WTC11 (cell line): ENCODE data around the gene YWHAQ.

Experiments used
- SP1 ChIP-seq: sonication (generic); formaldehyde crosslinking; conservative IDR thresholded peaks from 2 replicates; pipeline ENCODE4 v1.8.1; 2022; ENCODE audit warnings: missing genetic modification reagents
- TP53 ChIP-seq: sonication (generic); formaldehyde crosslinking; IDR thresholded peaks from 2 replicates; pipeline ENCODE4 v1.8.1; 2023; ENCODE audit warnings: mild to moderate bottlenecking, missing genetic modification reagents
- TF ChIP-seq, protein P1 (sequence below): sonication (generic); formaldehyde crosslinking; IDR thresholded peaks from 2 replicates; pipeline ENCODE4 v1.8.0; 2022; ENCODE audit warnings: mild to moderate bottlenecking, missing genetic modification reagents
- TF ChIP-seq, protein P2 (sequence below): fragments of 200-600 bp; IDR thresholded peaks from 2 replicates; pipeline ENCODE4 v1.8.0; 2022; ENCODE audit warnings: antibody characterized with exemption
- TF ChIP-seq, protein P3 (sequence below): sonication (generic); formaldehyde crosslinking; IDR thresholded peaks from 2 replicates; pipeline ENCODE4 v1.8.0; 2022; ENCODE audit warnings: mild to moderate bottlenecking, missing genetic modification reagents
- TF ChIP-seq, protein P4 (sequence below): sonication (generic); formaldehyde crosslinking; conservative IDR thresholded peaks from 2 replicates; pipeline ENCODE4 v1.8.1; 2022; ENCODE audit warnings: mild to moderate bottlenecking, missing genetic modification reagents
- TF ChIP-seq, protein P5 (sequence below): sonication (generic); formaldehyde crosslinking; IDR thresholded peaks from 2 replicates; pipeline ENCODE4 v1.8.1; 2023; ENCODE audit warnings: mild to moderate bottlenecking, moderate library complexity, missing genetic modification reagents
- TF ChIP-seq, protein P6 (sequence below): sonication (generic); formaldehyde crosslinking; IDR thresholded peaks from 2 replicates; pipeline ENCODE4 v1.8.1; 2022; ENCODE audit warnings: missing genetic modification reagents, borderline replicate concordance

DNA sequence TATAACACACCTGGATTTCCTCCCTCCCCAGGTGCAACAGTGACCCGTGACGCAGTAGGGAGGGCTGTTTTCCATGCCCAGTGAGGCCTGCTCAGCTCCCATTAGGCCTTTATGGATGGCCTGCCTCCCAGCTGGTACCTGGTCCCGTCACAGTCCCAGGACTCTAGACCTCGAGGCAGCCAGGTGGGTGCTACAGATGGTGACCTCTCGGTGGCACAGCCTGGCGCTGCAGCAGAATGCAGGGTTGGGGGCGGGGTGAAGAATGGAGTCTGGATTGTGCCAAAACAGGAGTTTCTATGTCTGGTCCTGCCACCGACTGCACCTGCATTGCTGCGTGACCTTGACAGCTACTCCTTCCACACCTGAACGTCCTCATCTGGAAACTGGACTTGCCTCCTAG is 18.0 kb upstream of the YWHAQ start:
- TF ChIP-seq, protein P1, sequence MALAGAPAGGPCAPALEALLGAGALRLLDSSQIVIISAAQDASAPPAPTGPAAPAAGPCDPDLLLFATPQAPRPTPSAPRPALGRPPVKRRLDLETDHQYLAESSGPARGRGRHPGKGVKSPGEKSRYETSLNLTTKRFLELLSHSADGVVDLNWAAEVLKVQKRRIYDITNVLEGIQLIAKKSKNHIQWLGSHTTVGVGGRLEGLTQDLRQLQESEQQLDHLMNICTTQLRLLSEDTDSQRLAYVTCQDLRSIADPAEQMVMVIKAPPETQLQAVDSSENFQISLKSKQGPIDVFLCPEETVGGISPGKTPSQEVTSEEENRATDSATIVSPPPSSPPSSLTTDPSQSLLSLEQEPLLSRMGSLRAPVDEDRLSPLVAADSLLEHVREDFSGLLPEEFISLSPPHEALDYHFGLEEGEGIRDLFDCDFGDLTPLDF (CRISPR knock-in tag): no peak
- TF ChIP-seq, protein P2, sequence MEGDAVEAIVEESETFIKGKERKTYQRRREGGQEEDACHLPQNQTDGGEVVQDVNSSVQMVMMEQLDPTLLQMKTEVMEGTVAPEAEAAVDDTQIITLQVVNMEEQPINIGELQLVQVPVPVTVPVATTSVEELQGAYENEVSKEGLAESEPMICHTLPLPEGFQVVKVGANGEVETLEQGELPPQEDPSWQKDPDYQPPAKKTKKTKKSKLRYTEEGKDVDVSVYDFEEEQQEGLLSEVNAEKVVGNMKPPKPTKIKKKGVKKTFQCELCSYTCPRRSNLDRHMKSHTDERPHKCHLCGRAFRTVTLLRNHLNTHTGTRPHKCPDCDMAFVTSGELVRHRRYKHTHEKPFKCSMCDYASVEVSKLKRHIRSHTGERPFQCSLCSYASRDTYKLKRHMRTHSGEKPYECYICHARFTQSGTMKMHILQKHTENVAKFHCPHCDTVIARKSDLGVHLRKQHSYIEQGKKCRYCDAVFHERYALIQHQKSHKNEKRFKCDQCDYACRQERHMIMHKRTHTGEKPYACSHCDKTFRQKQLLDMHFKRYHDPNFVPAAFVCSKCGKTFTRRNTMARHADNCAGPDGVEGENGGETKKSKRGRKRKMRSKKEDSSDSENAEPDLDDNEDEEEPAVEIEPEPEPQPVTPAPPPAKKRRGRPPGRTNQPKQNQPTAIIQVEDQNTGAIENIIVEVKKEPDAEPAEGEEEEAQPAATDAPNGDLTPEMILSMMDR: no peak
- TF ChIP-seq, protein P3, sequence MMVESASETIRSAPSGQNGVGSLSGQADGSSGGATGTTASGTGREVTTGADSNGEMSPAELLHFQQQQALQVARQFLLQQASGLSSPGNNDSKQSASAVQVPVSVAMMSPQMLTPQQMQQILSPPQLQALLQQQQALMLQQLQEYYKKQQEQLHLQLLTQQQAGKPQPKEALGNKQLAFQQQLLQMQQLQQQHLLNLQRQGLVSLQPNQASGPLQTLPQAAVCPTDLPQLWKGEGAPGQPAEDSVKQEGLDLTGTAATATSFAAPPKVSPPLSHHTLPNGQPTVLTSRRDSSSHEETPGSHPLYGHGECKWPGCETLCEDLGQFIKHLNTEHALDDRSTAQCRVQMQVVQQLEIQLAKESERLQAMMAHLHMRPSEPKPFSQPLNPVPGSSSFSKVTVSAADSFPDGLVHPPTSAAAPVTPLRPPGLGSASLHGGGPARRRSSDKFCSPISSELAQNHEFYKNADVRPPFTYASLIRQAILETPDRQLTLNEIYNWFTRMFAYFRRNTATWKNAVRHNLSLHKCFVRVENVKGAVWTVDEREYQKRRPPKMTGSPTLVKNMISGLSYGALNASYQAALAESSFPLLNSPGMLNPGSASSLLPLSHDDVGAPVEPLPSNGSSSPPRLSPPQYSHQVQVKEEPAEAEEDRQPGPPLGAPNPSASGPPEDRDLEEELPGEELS (CRISPR knock-in tag): no peak
- TF ChIP-seq, protein P4, sequence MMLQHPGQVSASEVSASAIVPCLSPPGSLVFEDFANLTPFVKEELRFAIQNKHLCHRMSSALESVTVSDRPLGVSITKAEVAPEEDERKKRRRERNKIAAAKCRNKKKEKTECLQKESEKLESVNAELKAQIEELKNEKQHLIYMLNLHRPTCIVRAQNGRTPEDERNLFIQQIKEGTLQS (CRISPR knock-in tag): no peak
- TF ChIP-seq SP1 (no peak), TP53 (no peak)
- TF ChIP-seq, protein P5, sequence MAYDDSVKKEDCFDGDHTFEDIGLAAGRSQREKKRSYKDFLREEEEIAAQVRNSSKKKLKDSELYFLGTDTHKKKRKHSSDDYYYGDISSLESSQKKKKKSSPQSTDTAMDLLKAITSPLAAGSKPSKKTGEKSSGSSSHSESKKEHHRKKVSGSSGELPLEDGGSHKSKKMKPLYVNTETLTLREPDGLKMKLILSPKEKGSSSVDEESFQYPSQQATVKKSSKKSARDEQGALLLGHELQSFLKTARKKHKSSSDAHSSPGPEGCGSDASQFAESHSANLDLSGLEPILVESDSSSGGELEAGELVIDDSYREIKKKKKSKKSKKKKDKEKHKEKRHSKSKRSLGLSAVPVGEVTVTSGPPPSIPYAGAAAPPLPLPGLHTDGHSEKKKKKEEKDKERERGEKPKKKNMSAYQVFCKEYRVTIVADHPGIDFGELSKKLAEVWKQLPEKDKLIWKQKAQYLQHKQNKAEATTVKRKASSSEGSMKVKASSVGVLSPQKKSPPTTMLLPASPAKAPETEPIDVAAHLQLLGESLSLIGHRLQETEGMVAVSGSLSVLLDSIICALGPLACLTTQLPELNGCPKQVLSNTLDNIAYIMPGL (CRISPR knock-in tag): no peak
- TF ChIP-seq, protein P6, sequence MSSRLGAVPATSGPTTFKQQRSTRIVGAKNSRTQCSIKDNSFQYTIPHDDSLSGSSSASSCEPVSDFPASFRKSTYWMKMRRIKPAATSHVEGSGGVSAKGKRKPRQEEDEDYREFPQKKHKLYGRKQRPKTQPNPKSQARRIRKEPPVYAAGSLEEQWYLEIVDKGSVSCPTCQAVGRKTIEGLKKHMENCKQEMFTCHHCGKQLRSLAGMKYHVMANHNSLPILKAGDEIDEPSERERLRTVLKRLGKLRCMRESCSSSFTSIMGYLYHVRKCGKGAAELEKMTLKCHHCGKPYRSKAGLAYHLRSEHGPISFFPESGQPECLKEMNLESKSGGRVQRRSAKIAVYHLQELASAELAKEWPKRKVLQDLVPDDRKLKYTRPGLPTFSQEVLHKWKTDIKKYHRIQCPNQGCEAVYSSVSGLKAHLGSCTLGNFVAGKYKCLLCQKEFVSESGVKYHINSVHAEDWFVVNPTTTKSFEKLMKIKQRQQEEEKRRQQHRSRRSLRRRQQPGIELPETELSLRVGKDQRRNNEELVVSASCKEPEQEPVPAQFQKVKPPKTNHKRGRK (CRISPR knock-in tag): no peak
